Measurements from ENCODE around the gene CSRNP3.

CSRNP3 gene

GRCh38 chr2:165631089-165631488, 161.6 kb downstream of the CSRNP3 start:
- DNase-seq (ENCODE audit: extremely low read depth, insufficient read length), result no peak
- TF ChIP-seq CTCF (IDR thresholded peaks at IDR 0.05; ENCODE audit: insufficient read depth, low read length, poor library complexity, severe bottlenecking), result no peak
- no peaks in the 10 kb centered on the region for H3K27me3 ChIP-seq (replicated peaks; ENCODE audit: control insufficient read depth, insufficient read depth, low read length)
- no peak overlapping the region for H3K4me3 ChIP-seq (replicated peaks; ENCODE audit: low read depth, low read length)
- H3K36me3 ChIP-seq (ENCODE audit: control insufficient read depth, insufficient read depth, low read length), result no peaks in the 10 kb centered on the region

GRCh38 chr2:165632594-165632993, 163.1 kb downstream of the CSRNP3 start:
- no peak overlapping the region for H3K4me3 ChIP-seq (replicated peaks; ENCODE audit: low read depth, low read length)
- no peaks in the 10 kb centered on the region for H3K36me3 ChIP-seq (ENCODE audit: control insufficient read depth, insufficient read depth, low read length)
- no peak for DNase-seq (ENCODE audit: extremely low read depth, insufficient read length)
- H3K27me3 ChIP-seq (replicated peaks; ENCODE audit: control insufficient read depth, insufficient read depth, low read length), result no peaks in the 10 kb centered on the region
- TF ChIP-seq CTCF (IDR thresholded peaks at IDR 0.05; ENCODE audit: insufficient read depth, low read length, poor library complexity, severe bottlenecking), result no peak

- Histone ChIP-seq H3K36me3 (ENCODE audit: control insufficient read depth, insufficient read depth, low read length) (no peaks in the 10 kb centered on the region), H3K4me3 (replicated peaks; ENCODE audit: low read depth, low read length) (no peak overlapping the region), H3K27me3 (replicated peaks; ENCODE audit: control insufficient read depth, insufficient read depth, low read length) (no peaks in the 10 kb centered on the region)
- no peak for TF ChIP-seq CTCF (IDR thresholded peaks at IDR 0.05; ENCODE audit: insufficient read depth, low read length, poor library complexity, severe bottlenecking)
- DNase-seq (ENCODE audit: extremely low read depth, insufficient read length), result no peak
These were observed 163.9 kb downstream of the CSRNP3 start for GRCh38 chr2:165633431-165633830.

GRCh38 chr2:165634282-165634681, 164.8 kb downstream of the CSRNP3 start:
- no peak for TF ChIP-seq CTCF (IDR thresholded peaks at IDR 0.05; ENCODE audit: insufficient read depth, low read length, poor library complexity, severe bottlenecking)
- DNase-seq (ENCODE audit: extremely low read depth, insufficient read length), result no peak

GRCh38 chr2:165634855-165635254, 165.4 kb downstream of the CSRNP3 start:
- Histone ChIP-seq H3K27me3 (replicated peaks; ENCODE audit: control insufficient read depth, insufficient read depth, low read length) (no peaks in the 10 kb centered on the region), H3K36me3 (ENCODE audit: control insufficient read depth, insufficient read depth, low read length) (no peaks in the 10 kb centered on the region), H3K4me3 (replicated peaks; ENCODE audit: low read depth, low read length) (no peak overlapping the region)
- DNase-seq (ENCODE audit: extremely low read depth, insufficient read length), result no peak
- TF ChIP-seq CTCF (IDR thresholded peaks at IDR 0.05; ENCODE audit: insufficient read depth, low read length, poor library complexity, severe bottlenecking), result no peak

More at GRCh38 chr2:165634282-165634681, 164.8 kb downstream of the CSRNP3 start:
- Histone ChIP-seq H3K4me3 (replicated peaks; ENCODE audit: low read depth, low read length) (no peak overlapping the region), H3K27me3 (replicated peaks; ENCODE audit: control insufficient read depth, insufficient read depth, low read length) (no peaks in the 10 kb centered on the region), H3K36me3 (ENCODE audit: control insufficient read depth, insufficient read depth, low read length) (no peaks in the 10 kb centered on the region)

- Histone ChIP-seq H3K4me3 (replicated peaks; ENCODE audit: low read depth, low read length) (no peak overlapping the region), H3K36me3 (ENCODE audit: control insufficient read depth, insufficient read depth, low read length) (no peaks in the 10 kb centered on the region), H3K27me3 (replicated peaks; ENCODE audit: control insufficient read depth, insufficient read depth, low read length) (no peaks in the 10 kb centered on the region)
- TF ChIP-seq CTCF (IDR thresholded peaks at IDR 0.05; ENCODE audit: insufficient read depth, low read length, poor library complexity, severe bottlenecking), result no peak
- DNase-seq (ENCODE audit: extremely low read depth, insufficient read length), result no peak
These were observed 166.0 kb downstream of the CSRNP3 start for GRCh38 chr2:165635532-165635931.
